HG03095 (cell line): ENCODE data around the gene HDAC4.

Experiments used
- ATAC-seq: cut with Tn5 transposase; IDR thresholded peaks from one replicate; pipeline ENCODE4 v1.9.1; 2021; ENCODE audit warnings: moderate library complexity; ENCODE audit not compliant: unreplicated experiment

The HDAC4 gene

GRCh38 chr2:239116456-239117246 lies 284.2 kb downstream of the HDAC4 start:
- no peak for ATAC-seq

DNA sequence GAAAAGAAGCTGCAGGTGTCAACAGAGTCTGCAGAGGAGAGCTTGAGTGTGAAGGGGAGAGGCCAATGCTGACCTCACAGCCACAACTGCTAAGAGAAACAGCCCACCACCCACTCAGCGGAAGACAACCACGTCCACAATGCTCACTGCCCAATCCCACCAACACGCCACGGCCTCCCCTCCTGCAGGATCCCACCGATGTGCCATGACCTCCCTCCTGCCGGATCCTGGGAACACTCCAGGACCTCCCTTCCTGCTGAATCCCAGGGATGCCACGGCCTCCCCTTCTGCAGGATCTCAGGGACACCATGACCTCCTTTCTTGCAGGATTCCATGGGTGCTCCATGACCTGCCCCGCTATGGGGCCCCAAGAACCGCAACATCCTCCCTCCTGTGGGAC lies 285.2 kb downstream of the HDAC4 start:
- no peak for ATAC-seq

DNA sequence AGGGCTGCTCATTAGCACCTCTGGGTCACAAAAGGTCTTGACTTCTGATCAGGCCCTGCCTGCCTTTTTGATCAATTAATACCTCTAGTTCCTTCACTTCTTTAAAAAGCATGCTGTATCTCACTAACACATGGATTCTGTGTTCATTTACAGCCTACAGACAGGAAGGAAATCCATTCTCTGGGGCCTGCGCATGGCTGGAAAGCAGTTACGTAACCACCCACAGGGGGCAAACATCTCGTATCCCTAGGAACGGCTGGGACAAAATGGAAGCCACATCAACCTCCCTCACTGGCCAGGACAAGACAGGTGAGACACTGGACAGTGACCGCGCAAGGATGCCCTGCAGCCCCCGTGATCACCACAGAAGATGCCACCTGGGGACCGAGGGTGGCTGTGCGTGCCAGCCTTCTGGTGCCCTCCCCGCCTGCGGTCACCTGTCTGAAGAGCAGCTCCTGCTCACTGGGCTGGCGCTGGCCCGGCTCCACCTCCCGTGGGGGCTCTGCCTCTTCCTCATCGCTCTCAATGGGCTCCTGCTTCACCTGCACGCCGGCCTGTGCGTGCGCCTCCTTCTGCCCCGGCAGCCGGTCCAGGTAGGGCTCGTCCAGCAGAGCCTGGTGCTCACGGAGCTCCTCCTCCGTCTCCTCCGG lies 286.1 kb downstream of the HDAC4 start:
- ATAC-seq = no peak

DNA sequence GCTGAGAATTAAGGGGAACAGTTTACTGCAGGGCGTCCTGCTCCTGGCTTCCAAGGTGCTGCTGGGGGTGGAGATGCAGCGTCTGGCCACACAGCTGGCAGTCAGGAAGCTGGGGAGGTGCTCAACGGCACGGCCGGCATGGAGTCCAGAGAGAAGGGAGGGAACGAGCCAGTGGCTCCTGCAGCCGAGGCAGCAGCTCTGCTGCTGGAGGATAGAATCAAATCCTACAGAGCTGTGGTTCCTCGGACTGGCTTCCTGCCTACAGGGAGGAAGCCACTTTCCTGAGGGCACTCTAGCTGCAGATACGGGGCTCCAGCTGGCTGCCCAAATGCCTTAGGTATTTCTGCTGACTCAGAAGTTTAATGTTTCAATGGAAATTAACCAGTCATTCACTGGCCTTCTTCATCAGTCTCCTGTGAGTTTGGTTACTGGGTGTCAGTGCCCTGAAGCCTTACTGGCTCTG lies 286.7 kb downstream of the HDAC4 start:
- no peak for ATAC-seq

GRCh38 chr2:239113615-239114014 lies 287.2 kb downstream of the HDAC4 start:
- no peak for ATAC-seq

GRCh38 chr2:239113171-239113570 lies 287.6 kb downstream of the HDAC4 start:
- no peak for ATAC-seq

GRCh38 chr2:239112127-239112774 lies 288.6 kb downstream of the HDAC4 start:
- no peak for ATAC-seq

- no peak for ATAC-seq
These were observed 289.3 kb downstream of the HDAC4 start for GRCh38 chr2:239111401-239112100.

- ATAC-seq = no peak
These were observed 290.2 kb downstream of the HDAC4 start for GRCh38 chr2:239110595-239111048.

GRCh38 chr2:239109928-239110545 lies 290.8 kb downstream of the HDAC4 start:
- ATAC-seq = no peak

GRCh38 chr2:239109041-239109927 lies 291.5 kb downstream of the HDAC4 start:
- no peak for ATAC-seq

- ATAC-seq = no peak
These were observed 292.4 kb downstream of the HDAC4 start for GRCh38 chr2:239108459-239108858.

- ATAC-seq = no peak
These were observed 292.9 kb downstream of the HDAC4 start for GRCh38 chr2:239107936-239108335.

DNA sequence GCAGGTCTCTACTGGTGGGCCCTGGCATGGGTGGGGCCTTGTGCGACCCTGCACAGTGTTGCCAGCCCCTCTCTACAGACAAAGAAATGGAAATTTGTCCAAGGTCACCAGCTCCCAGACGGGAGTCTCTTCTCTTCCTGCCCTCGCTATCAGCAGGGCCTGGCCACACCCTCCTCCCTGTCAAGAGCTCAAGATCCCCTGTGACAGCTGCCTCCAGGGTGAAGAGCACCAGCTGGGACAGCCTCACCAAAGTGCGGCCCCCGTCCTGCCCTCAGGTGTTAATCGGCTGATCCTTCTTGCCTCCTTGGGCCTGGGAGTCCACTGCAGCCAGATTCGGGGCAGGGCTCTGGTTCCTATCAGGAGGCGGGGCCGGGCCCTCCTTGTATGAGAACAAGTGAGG lies 293.9 kb downstream of the HDAC4 start:
- no peak for ATAC-seq

GRCh38 chr2:239106314-239106908 lies 294.4 kb downstream of the HDAC4 start:
- ATAC-seq = no peak

GRCh38 chr2:239105234-239105633 lies 295.6 kb downstream of the HDAC4 start:
- ATAC-seq = no peak

DNA sequence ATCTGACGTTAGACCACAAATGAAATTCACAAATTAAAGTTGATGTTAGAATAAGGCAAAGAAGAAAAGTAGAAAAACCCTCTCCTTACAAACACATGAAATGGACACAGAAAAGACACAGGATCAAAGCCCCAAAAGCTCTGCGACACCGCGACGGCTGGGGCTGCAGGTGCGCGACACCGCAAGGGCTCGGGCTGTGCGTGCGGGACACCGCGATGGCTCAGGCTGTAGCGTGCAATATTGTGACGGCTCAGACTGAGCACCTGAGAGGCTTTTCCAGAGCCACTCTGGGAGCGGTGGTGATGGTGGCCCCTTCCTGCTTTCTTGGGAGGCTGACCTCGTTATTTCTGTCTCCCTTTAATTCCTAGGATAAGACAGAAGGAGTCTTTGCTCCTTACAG lies 296.0 kb downstream of the HDAC4 start:
- ATAC-seq = no peak

DNA sequence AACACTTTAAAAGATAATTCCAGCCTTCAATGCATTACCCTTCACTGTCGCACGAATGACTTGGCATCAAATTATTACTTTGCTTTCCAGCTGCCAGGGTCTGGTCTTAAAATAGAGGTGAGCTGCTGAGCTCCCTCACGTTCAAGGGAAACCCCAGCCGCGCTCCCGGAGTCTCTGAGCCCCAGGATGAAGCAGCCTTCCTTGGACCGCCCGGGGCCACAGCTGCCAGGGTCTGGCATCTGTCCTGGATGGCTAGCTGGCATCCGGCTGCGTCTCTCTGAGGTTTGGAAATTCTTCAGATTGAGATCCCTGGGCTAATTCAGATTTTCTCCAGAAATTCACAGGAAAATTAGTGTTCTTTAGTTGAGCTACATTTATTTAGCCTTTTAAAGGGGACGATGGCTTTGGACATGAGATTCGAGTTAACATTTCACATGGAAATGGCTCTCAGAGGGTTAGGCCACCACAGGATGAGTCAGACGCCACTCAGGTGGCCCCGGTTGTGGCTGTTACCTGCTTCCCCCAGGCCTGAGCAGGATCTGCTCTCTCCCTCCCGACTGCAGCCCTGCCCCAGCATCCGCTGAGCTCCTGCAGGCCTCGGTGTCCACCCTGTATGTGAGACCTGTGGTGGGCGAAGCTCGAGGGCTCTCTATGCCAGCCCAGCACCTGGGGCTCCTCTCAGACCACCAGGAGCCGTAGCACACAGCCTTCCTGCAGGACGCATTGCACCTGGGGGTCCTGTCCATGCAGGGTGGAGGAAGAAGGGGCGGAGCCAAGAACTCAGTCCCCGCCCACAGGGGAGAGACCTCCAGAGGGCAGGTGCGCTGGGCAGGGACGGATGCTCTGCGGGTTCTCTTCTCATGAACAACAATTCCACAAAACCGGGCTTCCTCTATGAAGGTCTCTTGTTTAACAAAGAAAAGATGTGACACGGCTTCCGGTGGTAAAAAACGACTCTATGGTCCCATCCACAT lies 297.4 kb downstream of the HDAC4 start:
- no peak for ATAC-seq
